Left renal cortex interstitium (tissue), 4 donors: ENCODE results near the gene LMO1. TPM values are rescaled to one million over a fixed set of nuclear protein-coding genes. Genes with fewer than 3 reads are reported as not detected.

Experiments used
- DNase-seq, 4 donors: peaks; one replicate each; pipeline ENCODE4 v3.0.0-alpha.2; 2013; ENCODE audit warnings: low read depth in 4 of 4, low spot score in 2 of 4, missing footprints in 1 of 4
- polyA plus RNA-seq, 4 donors: library from polyadenylated mRNA; unstranded; fragments of 120-200 nt; gene quantifications; one replicate each; pipeline ENCODE4 v1.2.1, GENCODE V29; 2013; ENCODE audit not compliant: insufficient read length in 4 of 4

The LMO1 gene
- polyA plus RNA-seq, 4 donors, result 0.86 to 1.0 (median 0.95) TPM

DNA sequence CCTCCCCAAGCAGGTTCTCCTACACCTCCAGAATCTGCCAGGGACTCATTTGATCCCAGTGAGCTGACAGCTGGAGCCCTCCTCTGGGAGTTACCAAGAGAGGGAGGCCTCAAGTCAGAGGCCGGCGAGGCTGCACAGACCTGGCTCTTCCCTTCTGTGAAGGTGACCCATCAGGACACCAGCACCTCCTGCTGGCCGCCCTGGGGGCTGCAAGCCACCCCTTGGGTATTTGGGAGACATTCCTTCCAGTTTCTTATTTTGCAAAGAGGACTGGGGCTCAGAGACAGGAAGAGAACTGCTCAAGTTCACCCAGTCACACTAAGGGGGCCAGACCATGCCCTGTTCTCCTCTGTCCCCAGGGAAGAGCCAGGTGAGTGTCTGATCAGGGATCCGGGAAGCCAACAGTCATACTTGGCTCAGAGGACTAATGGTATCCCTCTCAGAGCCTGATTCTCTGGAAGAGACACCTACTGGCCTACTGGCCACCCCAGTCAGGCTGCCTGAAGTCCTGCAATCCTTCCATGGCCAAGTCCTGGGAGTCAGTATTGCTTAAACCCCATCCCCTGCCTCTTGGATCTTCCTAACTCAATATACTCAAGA, 54.4 kb downstream of the LMO1 start:
- DNase-seq, result no peak

DNA sequence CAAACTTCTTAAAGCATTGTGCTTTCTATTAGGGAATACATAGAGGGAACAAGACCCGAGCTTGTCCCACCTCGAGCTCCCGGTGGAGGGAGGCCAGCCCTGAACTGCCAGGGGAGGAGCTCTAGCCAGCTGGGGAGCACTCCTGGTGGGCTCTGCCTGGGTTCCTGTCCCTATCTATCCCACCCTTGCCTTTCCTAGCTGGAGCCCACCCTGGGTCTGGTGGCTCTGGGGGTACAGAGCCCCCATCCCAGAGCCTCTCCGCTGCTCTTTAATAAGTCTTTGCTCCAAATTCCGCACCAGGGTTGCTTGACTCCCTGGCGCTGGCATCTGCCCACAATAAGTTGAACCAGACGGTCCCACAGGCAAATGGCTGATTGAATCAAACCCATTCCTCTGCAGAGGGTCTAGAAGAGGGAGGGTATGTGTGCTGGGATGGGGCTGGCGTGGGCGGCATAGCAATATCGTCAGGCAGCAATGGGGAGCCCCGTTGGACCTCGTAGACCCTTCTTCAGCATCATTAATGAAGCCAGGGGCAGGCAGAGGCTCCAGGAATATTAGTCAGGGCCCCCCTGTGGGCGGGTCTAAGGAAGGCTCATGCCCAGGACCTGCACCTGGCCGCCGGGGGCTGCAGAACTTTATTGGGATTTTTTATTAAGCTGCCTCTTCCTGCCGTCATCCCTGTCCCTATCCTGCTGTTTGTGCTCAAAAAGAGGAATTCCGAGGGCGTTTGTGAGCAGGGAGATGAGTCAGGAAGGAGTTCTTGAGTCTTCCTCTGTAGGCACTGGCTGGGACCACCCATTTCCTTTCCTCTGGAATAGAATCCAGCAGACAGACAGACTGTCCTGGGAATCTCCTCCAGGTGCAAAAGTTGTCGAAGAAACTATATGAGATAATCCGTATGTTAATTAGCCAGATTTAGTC, 56.3 kb downstream of the LMO1 start:
- no peak for DNase-seq

DNA sequence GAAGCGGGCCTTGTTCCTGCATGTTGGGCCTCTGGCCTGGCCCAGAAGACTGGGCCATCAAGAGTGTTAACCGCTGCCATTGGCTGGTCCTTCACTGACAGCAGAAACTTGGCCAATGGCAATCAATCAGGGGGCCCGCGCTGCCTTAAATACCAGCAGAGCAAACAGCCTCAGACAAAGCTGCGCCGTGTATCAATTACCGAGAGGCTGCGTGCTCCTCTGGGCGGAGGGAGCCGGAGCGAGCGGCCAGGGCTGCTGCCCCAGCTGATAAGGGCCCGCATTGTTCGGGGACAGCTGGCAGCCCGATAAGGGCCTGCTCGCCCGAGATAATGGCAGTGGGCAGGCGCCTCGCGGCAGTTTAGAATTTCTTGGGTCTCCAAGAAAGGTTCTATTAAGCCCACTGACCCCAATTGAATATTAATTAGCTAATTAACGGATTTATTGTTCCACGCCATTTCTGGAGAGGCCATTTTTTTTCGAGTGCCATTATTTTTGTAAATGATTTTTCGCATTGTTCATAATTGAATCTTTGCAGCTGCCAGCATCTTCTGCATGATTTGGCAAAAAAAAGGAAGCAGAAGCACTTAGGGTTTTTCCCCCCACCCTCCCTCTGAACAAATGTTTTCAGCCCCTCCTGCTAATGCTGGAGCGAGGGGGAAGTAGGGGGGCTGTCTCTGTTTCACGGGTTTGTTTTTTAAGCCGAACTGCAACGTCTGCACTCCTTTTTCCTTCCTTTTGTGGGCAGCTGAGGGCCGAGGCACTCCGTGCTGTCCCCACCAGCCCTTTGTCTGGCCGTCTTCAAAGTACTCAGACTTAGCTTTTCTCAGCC, 57.2 kb downstream of the LMO1 start:
- no peak for DNase-seq

DNA sequence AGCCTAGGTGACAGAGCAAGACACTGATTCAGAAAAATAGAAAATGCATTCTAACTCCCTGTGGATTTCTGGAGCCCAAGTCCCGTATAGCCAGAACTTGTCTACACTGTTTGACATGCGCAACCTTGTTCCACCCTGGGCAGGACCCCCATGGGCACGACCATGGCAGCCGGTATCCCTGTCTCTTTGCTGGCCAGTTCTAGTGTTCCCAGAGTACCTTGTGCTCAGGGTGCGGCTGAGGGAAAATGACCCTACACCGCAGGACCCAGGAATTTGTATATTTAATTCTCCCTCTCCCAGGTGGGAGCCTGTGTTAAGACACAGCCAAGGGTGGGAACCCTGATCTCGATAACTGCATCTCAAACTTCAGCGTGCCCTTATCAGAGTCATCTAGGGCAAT, 58.1 kb downstream of the LMO1 start:
- DNase-seq, result no peak

DNA sequence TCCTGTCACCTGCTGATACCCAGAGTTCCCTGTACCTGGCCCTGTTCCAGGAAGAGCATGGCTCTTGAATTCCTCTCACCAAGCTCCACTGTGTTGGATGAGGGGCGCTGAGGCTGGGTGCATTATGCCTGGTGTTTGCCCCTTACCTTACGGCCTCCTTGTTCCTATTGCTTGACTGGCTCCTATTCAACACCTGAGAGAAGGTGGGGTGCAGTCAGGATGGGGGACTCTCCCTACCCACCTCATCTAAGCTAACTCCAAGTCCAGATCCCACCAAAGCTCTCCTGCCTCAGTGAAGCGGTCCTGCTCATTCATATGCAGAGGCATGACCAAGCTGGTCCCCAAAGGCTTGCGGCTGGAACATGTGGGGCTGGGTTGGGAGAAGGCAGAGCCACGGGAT, 59.1 kb downstream of the LMO1 start:
- no peak for DNase-seq

DNA sequence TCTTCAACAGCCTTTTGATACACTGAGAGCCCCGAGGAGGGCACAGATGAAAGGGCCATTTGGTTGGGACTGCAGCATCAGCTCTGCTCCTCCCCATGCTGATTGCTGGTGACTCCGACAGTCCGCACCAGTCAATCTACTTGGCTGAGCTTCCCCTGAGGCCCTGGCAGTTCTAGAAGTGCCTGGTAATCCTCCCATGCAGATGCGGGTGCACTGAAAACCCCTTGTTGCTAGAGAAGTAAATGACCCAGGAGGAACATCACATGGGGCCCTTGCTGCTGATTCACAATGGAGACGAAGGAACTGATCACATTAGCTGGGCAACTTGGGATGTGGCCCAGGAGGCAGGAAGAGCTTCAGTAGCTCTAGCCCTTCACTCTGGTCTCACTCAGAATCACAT, 59.7 kb downstream of the LMO1 start:
- DNase-seq, result no peak

DNA sequence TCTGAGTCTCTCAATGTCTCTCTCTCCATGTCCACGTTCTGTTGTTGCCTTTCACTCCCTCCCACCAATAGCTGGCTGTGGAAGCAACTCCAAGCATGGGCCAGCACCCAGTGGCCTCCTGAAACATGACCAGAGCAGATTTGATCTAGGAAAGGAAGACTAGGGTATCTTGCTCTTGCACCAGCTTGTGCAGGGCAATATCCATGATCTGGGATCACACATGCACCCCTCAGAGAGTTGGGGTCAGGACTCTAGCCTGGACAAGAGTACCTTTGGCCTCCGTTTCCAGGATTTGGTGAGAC, 60.3 kb downstream of the LMO1 start:
- DNase-seq, result no peak

DNA sequence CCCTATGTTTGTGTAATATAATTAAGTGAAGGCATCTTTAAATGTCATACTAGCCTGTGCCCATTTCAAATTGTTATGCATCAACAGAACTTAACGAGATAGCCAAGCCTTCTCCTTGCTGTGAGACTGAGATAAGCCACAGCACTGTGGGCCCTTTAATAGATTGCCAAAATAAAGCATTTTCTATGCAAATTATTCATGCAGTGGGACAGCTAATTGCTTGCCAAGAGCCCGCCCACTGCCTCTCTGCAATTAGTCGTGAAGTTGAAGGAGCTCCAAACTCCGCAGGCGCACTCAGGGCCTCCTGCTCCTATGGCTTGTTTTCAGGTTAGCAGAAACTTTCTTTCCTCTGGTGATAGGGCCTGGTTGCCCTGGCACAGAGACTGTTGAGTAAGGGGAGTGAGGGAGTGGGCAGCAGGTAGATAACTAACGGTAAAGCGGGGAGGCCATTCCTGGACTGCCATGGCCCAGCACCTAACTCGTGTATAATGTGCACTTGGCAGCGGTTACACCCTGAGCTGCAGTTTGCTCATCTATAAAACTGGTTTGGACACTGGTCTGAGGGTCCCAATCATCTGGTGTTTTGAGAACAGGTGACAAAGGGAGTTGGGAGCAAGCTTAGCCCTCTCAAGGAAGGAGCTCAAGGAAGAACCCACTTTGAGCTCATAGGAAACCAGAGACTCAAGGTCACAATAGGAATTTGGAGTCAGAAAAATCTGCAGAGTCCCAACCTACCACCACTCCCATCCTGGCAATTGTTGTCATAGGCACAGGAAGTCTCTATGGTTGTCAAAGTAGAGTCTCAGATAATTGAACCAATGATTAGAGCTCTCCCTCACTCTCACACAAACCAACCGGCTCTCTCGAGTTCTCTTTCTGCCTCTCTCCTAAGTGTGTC, 60.9 kb downstream of the LMO1 start:
- no peak for DNase-seq

DNA sequence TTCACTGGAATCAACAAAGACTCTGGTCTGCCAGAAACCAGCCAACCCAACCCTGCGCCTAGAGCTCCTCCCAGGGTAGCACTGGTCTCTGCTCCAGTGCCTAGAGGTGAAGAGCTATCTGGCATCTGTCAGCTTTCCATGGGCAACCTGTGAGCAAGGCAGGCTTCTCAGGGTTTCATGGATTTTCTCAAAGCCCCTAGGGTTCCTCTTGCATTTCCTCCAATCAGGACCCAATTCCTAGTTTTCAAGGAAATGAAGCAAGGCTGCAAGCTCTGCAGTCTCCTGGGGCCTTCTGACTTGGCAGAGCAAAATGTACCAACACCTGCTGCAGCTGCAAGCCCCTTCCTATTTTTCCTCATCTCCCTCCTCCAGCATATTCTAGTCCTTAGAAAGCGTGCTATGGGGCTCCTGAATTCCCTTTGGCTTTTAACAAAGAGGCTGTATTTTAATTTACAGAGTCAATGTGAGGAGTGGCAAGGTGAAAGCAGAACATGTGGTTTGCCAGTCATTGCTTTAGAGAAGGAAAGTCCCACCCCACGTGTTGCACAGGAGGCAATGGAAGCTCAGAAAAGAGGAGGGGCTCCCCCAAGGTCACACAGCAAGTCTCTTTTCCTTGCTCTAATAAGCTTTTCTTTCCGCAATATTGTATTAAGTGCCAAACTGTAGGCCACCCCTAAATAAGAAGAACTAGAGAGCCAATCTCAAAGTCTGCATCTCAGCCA, 61.9 kb downstream of the LMO1 start:
- DNase-seq, result no peak

DNA sequence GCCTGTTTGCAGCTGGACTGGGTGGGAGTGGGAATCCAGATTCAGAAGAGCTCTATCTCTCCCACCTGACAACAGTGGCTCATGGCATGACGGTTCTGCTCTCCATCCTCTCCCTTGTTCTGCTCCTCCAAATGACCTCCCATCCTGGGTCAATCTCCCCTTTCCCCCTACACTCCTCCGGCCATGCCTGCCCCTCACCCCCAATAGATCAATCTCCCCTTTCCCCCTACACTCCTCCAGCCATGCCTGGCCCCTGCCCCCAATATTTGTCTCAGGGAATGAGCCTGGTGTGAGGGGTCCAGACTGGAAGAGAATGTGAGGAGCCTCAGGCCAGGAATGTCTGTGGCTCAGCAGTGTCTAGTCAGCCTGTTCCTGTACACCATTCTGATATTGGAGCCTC, 64.0 kb downstream of the LMO1 start:
- no peak for DNase-seq

DNA sequence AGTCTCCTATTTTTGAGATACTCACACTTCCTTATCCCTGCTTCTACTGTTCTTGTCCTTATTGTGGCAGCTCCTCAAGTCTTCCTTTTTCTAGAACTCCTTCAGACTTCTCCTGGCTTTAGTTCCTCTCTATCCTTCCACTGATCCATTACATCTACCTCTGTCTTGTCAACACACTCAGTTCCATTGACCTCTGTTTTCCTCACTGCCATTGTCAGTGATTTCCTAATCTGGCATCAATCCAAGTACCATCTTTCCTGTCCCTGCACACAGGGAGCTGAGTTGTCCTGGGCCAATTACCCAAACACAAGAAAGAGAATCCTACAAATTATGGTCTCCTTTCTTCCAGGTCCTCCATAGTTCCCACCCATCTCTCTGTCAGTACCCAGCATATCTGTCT, 66.9 kb downstream of the LMO1 start:
- DNase-seq, result no peak

DNA sequence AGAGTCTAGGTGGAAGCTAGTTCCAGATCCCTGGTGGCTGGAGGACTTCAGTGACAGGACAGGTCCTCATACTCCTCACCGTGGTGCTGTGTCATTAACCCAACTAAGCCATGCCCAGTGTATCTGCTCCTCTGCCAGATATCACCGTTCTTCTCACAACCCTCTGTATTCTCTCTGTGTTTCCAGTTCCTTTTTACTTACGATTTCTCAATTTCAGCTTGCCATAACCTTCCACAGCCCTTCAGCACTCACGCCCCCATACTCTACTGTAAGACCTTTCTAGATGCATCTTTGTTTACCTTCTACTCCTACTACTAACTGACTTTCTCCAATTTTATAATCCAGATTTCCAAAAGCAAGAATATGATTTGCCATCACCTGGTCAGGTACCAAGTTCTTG, 68.7 kb downstream of the LMO1 start:
- DNase-seq, result no peak

DNA sequence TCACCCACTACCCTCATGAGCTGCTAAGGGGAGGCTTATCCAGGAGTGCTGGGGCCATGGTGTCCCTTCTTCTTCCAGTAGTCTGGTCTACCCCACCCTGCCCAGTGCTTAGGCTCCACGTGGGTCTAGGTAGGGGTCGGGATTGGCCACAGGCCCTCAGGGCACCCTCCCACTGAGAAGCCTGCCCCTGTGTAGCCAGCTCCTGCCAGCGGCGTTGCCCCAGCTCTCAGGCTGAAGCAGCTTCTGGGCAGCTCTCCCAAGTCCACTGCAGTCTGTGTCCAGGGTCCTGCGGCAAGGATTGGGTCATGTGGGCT, 70.8 kb downstream of the LMO1 start:
- no peak for DNase-seq

DNA sequence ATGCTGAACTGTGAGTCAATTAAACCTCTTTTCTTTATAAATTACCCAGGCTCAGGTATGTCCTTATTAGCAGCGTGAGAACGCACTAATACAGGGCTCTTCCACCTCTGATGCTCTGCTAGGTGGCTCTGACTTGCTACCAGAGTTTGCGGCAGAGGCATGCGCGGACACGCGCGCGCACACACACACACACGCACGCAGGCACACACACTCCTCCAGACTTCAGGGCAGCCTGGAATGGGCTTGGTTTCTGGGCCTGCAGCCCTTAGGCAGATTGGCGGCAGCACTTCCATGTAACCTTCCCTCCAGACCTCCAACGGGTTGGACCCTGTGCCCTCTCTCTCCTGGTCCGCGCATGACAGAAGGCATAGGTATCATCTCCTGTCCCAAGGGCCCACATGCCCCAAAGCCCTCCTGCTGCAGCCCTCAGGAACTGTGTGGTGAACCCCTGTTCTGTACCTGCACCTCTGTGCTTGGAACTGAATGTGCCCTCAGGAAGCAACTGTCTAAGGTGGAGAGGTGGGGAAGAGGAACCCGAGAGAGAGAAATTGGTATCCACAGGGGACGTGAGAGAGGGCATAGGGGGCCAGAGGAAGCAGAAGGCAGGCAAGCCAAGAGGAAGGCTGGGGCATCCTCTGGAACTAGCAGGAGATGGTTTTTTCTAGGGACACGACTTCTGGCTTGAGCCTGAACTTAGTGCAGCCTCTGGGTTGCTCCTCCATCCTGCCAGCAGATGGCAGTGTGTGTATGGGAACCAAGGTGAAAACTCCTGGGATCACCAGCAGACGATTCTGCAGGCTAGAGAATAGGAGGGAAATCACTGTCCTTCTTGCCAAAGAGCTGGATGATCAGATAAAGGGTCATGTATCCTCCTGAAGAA, 71.4 kb downstream of the LMO1 start:
- peak in 2 of 4 donors; percentile 34 to 49 for DNase-seq

DNA sequence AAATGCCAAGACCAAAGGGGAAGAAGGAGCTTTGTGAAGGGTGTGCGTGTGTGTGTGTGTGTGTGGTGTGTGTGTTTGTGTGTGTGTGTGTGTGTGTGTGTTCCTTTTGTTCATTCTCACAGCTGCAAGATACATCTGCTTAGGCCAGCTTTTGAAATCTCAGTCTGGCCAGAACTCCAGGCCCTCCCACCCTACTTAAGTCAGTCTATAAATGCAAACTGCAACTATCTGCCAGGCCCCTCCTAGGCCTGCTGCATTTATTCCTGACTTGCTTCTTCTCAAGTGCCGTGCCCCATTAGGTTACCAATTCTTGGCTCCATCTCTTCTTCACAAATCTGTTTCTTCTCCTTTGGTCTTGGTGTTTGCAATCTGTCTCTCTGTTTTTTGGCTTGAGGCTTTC, 73.2 kb downstream of the LMO1 start:
- DNase-seq, result no peak

DNA sequence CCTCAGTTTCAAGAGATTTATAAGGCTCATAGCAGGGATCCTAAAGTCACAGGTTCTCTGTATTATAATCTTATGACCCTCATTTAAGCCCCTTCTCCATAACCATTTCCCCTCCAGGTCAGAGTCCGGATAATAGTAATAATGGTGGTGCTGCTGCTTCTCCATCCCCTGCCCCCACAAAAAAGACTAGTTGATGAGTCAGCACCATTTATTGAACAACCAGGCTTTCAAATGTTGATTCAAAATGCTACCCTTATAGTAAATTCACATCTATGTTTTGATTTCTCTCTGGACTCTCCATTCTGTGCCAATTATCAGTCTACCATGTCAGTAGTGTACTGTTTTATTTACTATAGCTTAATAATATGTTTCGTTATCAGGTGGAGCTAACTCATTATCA, 77.2 kb downstream of the LMO1 start:
- no peak for DNase-seq

DNA sequence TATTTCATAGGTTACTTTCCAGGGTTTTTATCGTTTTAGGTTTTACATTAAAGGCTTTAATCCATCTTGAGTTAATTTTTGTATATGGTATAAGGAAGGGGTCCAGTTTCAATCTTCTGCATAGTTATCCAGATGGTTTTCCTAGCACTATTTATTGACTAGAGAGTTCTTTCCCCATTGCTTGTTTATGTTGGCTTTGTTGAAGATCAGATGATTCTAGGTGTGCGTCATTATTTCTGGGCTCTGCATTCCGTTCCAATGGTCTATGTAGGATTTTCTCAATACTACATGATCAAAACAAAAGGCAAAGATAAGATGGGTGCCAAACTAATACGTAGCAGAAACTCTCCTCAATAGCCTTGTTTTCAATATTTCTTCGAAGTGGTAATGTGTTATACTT, 80.6 kb downstream of the LMO1 start:
- DNase-seq, result no peak

DNA sequence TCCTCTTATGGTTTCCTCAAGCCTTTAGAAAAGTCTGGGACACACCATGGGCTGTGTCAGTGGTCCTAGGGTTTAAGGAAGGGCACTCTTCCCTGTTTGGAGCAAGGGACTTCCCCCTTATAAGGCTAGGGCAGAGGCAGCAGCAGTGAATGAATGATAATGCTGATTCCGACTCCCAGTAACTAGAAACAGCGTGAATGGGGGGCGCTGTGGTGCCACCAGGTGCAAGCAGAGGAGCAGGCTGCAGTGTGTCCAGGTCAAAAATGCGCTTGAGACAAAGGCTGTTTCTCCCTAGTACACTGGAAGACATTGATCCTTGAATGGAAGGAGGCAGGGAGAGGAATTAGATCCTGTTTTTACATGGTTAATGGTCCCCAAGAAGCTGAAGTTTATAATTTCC, 83.2 kb downstream of the LMO1 start:
- no peak for DNase-seq

DNA sequence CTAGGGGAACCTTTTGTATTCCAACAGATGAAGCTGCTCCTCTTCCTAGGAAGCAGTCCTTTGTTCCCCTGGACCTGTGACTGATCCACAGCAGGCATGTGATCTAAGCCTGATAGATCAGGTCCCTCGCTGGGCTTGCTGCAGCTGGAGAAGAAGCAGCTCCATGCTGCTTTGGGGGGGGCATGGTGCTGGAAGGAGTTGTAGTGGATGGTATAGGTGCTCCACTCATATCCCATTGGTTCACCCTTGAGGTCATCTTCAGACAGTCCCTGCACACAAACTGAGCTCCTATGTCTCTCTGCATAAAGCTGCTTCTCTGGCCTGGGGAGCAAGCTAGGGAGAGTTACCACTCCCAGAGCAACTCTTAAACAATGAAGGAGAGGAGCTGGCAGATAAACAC, 85.4 kb downstream of the LMO1 start:
- DNase-seq, result no peak
